ENCODE results near the gene LRRC3.
"Not testable (repeated sequence)": the region's sequence is repeated elsewhere in the genome, so short reads cannot be mapped to it uniquely, and the experiment has no call there.

The LRRC3 gene

GRCh38 chr21:44496564-44497550 lies 41.5 kb downstream of the LRRC3 start:
- peak overlapping the region in 1 of 2 donors; percentile 11 for H3K4me3 ChIP-seq (ENCODE audit: low read depth in 1 of 2, low read length in 2 of 2)
- peaks cover 10 to 20% of the 10 kb centered on the region in 2 donors for H3K9me3 ChIP-seq (ENCODE audit: control insufficient read depth in 1 of 2, low read length in 2 of 2)
- no peaks in the 10 kb centered on the region for H3K27me3 ChIP-seq (ENCODE audit: low read depth, low read length)
- peaks cover 0 to 7% of the 10 kb centered on the region in 2 donors for H3K4me1 ChIP-seq (ENCODE audit: control insufficient read depth in 1 of 2, insufficient read depth in 2 of 2, low read length in 2 of 2)
- no peak overlapping the region for H3K27ac ChIP-seq (ENCODE audit: low read length)
- H3K36me3 ChIP-seq (ENCODE audit: control insufficient read depth in 1 of 2, insufficient read depth in 2 of 2, low read length in 2 of 2) = no peaks in the 10 kb centered on the region

GRCh38 chr21:44497703-44498126 lies 42.4 kb downstream of the LRRC3 start:
- Histone ChIP-seq H3K4me1 (ENCODE audit: control insufficient read depth in 1 of 2, insufficient read depth in 2 of 2, low read length in 2 of 2) (peaks cover 0 to 7% of the 10 kb centered on the region in 2 donors), H3K9me3 (ENCODE audit: control insufficient read depth in 1 of 2, low read length in 2 of 2) (peaks cover 10 to 12% of the 10 kb centered on the region in 2 donors), H3K27me3 (ENCODE audit: low read depth, low read length) (no peaks in the 10 kb centered on the region), H3K36me3 (ENCODE audit: control insufficient read depth in 1 of 2, insufficient read depth in 2 of 2, low read length in 2 of 2) (no peaks in the 10 kb centered on the region), H3K4me3 (ENCODE audit: low read depth in 1 of 2, low read length in 2 of 2) (no peak overlapping the region), H3K27ac (ENCODE audit: low read length) (no peak overlapping the region)

- no peak overlapping the region for H3K4me3 ChIP-seq (ENCODE audit: low read depth in 1 of 2, low read length in 2 of 2)
- H3K27ac ChIP-seq (ENCODE audit: low read length) = no peak overlapping the region
- no peaks in the 10 kb centered on the region for H3K36me3 ChIP-seq (ENCODE audit: control insufficient read depth in 1 of 2, insufficient read depth in 2 of 2, low read length in 2 of 2)
- H3K4me1 ChIP-seq (ENCODE audit: control insufficient read depth in 1 of 2, insufficient read depth in 2 of 2, low read length in 2 of 2) = peaks cover 0 to 7% of the 10 kb centered on the region in 2 donors
- no peaks in the 10 kb centered on the region for H3K27me3 ChIP-seq (ENCODE audit: low read depth, low read length)
- peaks cover 4 to 5% of the 10 kb centered on the region in 2 donors for H3K9me3 ChIP-seq (ENCODE audit: control insufficient read depth in 1 of 2, low read length in 2 of 2)
These were observed 43.2 kb downstream of the LRRC3 start for GRCh38 chr21:44498280-44499210.

GRCh38 chr21:44499211-44499560 lies 43.9 kb downstream of the LRRC3 start:
- no peak overlapping the region for H3K4me3 ChIP-seq (ENCODE audit: low read depth in 1 of 2, low read length in 2 of 2)
- H3K9me3 ChIP-seq (ENCODE audit: control insufficient read depth in 1 of 2, low read length in 2 of 2) = no peaks in the 10 kb centered on the region
- H3K27ac ChIP-seq (ENCODE audit: low read length) = no peak overlapping the region
- H3K36me3 ChIP-seq (ENCODE audit: control insufficient read depth in 1 of 2, insufficient read depth in 2 of 2, low read length in 2 of 2) = no peaks in the 10 kb centered on the region
- H3K27me3 ChIP-seq (ENCODE audit: low read depth, low read length) = no peaks in the 10 kb centered on the region
- H3K4me1 ChIP-seq (ENCODE audit: control insufficient read depth in 1 of 2, insufficient read depth in 2 of 2, low read length in 2 of 2) = peaks cover 0 to 7% of the 10 kb centered on the region in 2 donors

- H3K9me3 ChIP-seq (ENCODE audit: control insufficient read depth in 1 of 2, low read length in 2 of 2) = no peaks in the 10 kb centered on the region
- no peak overlapping the region for H3K27ac ChIP-seq (ENCODE audit: low read length)
- no peak overlapping the region for H3K4me3 ChIP-seq (ENCODE audit: low read depth in 1 of 2, low read length in 2 of 2)
- H3K4me1 ChIP-seq (ENCODE audit: control insufficient read depth in 1 of 2, insufficient read depth in 2 of 2, low read length in 2 of 2) = peaks cover 0 to 7% of the 10 kb centered on the region in 2 donors
- H3K27me3 ChIP-seq (ENCODE audit: low read depth, low read length) = no peaks in the 10 kb centered on the region
- no peaks in the 10 kb centered on the region for H3K36me3 ChIP-seq (ENCODE audit: control insufficient read depth in 1 of 2, insufficient read depth in 2 of 2, low read length in 2 of 2)
These were observed 44.3 kb downstream of the LRRC3 start for GRCh38 chr21:44499631-44500030.

- H3K36me3 ChIP-seq (ENCODE audit: control insufficient read depth in 1 of 2, insufficient read depth in 2 of 2, low read length in 2 of 2) = no peaks in the 10 kb centered on the region
- no peaks in the 10 kb centered on the region for H3K27me3 ChIP-seq (ENCODE audit: low read depth, low read length)
- peaks cover 0 to 7% of the 10 kb centered on the region in 2 donors for H3K4me1 ChIP-seq (ENCODE audit: control insufficient read depth in 1 of 2, insufficient read depth in 2 of 2, low read length in 2 of 2)
- H3K27ac ChIP-seq (ENCODE audit: low read length) = no peak overlapping the region
- H3K9me3 ChIP-seq (ENCODE audit: control insufficient read depth in 1 of 2, low read length in 2 of 2) = no peaks in the 10 kb centered on the region
- no peak overlapping the region for H3K4me3 ChIP-seq (ENCODE audit: low read depth in 1 of 2, low read length in 2 of 2)
These were observed 44.8 kb downstream of the LRRC3 start for GRCh38 chr21:44500111-44500510.

GRCh38 chr21:44502171-44502958 lies 47.1 kb downstream of the LRRC3 start:
- Histone ChIP-seq H3K27me3 (ENCODE audit: low read depth, low read length) (no peaks in the 10 kb centered on the region), H3K36me3 (ENCODE audit: control insufficient read depth in 1 of 2, insufficient read depth in 2 of 2, low read length in 2 of 2) (no peaks in the 10 kb centered on the region), H3K4me3 (ENCODE audit: low read depth in 1 of 2, low read length in 2 of 2) (no peak overlapping the region), H3K9me3 (ENCODE audit: control insufficient read depth in 1 of 2, low read length in 2 of 2) (no peaks in the 10 kb centered on the region), H3K27ac (ENCODE audit: low read length) (no peak overlapping the region), H3K4me1 (ENCODE audit: control insufficient read depth in 1 of 2, insufficient read depth in 2 of 2, low read length in 2 of 2) (peaks cover 0 to 7% of the 10 kb centered on the region in 2 donors)

GRCh38 chr21:44503006-44503889 lies 47.9 kb downstream of the LRRC3 start:
- not testable (repeated sequence) for H3K27ac ChIP-seq (ENCODE audit: low read length); H3K36me3 ChIP-seq (ENCODE audit: control insufficient read depth in 1 of 2, insufficient read depth in 2 of 2, low read length in 2 of 2); H3K4me3 ChIP-seq (ENCODE audit: low read depth in 1 of 2, low read length in 2 of 2); H3K4me1 ChIP-seq (ENCODE audit: control insufficient read depth in 1 of 2, insufficient read depth in 2 of 2, low read length in 2 of 2); H3K9me3 ChIP-seq (ENCODE audit: control insufficient read depth in 1 of 2, low read length in 2 of 2); H3K27me3 ChIP-seq (ENCODE audit: low read depth, low read length)

GRCh38 chr21:44503901-44504399 lies 48.6 kb downstream of the LRRC3 start:
- no peaks in the 10 kb centered on the region for H3K27me3 ChIP-seq (ENCODE audit: low read depth, low read length)
- no peak overlapping the region for H3K27ac ChIP-seq (ENCODE audit: low read length)
- H3K36me3 ChIP-seq (ENCODE audit: control insufficient read depth in 1 of 2, insufficient read depth in 2 of 2, low read length in 2 of 2) = no peaks in the 10 kb centered on the region
- H3K4me3 ChIP-seq (ENCODE audit: low read depth in 1 of 2, low read length in 2 of 2) = no peak overlapping the region
- H3K9me3 ChIP-seq (ENCODE audit: control insufficient read depth in 1 of 2, low read length in 2 of 2) = no peaks in the 10 kb centered on the region
- no peaks in the 10 kb centered on the region for H3K4me1 ChIP-seq (ENCODE audit: control insufficient read depth in 1 of 2, insufficient read depth in 2 of 2, low read length in 2 of 2)

GRCh38 chr21:44505673-44506278 lies 50.5 kb downstream of the LRRC3 start:
- H3K27ac ChIP-seq (ENCODE audit: low read length) = no peak overlapping the region
- no peaks in the 10 kb centered on the region for H3K27me3 ChIP-seq (ENCODE audit: low read depth, low read length)
- no peaks in the 10 kb centered on the region for H3K9me3 ChIP-seq (ENCODE audit: control insufficient read depth in 1 of 2, low read length in 2 of 2)
- H3K4me3 ChIP-seq (ENCODE audit: low read depth in 1 of 2, low read length in 2 of 2) = no peak overlapping the region
- peaks cover 0 to 6% of the 10 kb centered on the region in 2 donors for H3K4me1 ChIP-seq (ENCODE audit: control insufficient read depth in 1 of 2, insufficient read depth in 2 of 2, low read length in 2 of 2)
- no peaks in the 10 kb centered on the region for H3K36me3 ChIP-seq (ENCODE audit: control insufficient read depth in 1 of 2, insufficient read depth in 2 of 2, low read length in 2 of 2)

Measured in muscle layer of duodenum (tissue), 2 donors.